GM23338 (cell line): ENCODE data around the gene PSMG4. TPM values are rescaled to one million over a fixed set of nuclear protein-coding genes. Genes with fewer than 3 reads are reported as not detected.
A peak's percentile ranks its signal among the peaks of the same experiment; 100 is the strongest.

ENCODE experiments used
- ATAC-seq: fragments of 200-7000 bp; cut with Tn5 transposase; 3 replicates; pipeline ENCODE4 v1.9.1; 2020
- DNase-seq: peaks from one replicate; pipeline ENCODE4 v3.0.0-alpha.2; 2015; ENCODE audit warnings: low spot score
- H2AFZ ChIP-seq: fragments of 200-600 bp; sonication (generic); 2 replicates; pipeline ENCODE4 v1.8.0; 2016; ENCODE audit warnings: antibody characterized with exemption, mild to moderate bottlenecking, moderate library complexity
- H3F3A ChIP-seq: fragments of 200-600 bp; sonication (generic); replicated peaks from 2 replicates; pipeline ENCODE4 v1.8.0; 2017; ENCODE audit warnings: antibody characterized with exemption, mixed run types, low read depth
- H3K27ac ChIP-seq: fragments of 200-600 bp; sonication (generic); 2 replicates; pipeline ENCODE4 v1.6.1; 2016; ENCODE audit warnings: low read depth
- H3K27me3 ChIP-seq: fragments of 200-600 bp; sonication (generic); 2 replicates; pipeline ENCODE4 v1.8.0; 2016; ENCODE audit warnings: mild to moderate bottlenecking, mixed run types, moderate library complexity; ENCODE audit not compliant: insufficient read depth
- H3K36me3 ChIP-seq: fragments of 200-600 bp; sonication (generic); 2 replicates; pipeline ENCODE4 v1.8.0; 2016; ENCODE audit warnings: mild to moderate bottlenecking; ENCODE audit not compliant: insufficient read depth
- H3K4me1 ChIP-seq: fragments of 200-600 bp; sonication (generic); 2 replicates; pipeline ENCODE4 v1.8.0; 2016; ENCODE audit warnings: mild to moderate bottlenecking, moderate library complexity; ENCODE audit not compliant: insufficient read depth
- H3K4me2 ChIP-seq: fragments of 200-600 bp; sonication (generic); 2 replicates; pipeline ENCODE4 v1.7.1; 2017; ENCODE audit warnings: mixed run types
- H3K4me3 ChIP-seq: fragments of 200-600 bp; sonication (generic); 2 replicates; pipeline ENCODE4 v1.6.1; 2016; ENCODE audit warnings: mixed run types
- H3K79me2 ChIP-seq: fragments of 200-600 bp; sonication (generic); replicated peaks from 2 replicates; pipeline ENCODE4 v1.8.0; 2017; ENCODE audit warnings: mild to moderate bottlenecking; ENCODE audit not compliant: insufficient read depth
- H3K9me2 ChIP-seq: fragments of 200-600 bp; sonication (generic); 2 replicates; pipeline ENCODE4 v1.8.0; 2017; ENCODE audit not compliant: insufficient read depth
- H4K20me1 ChIP-seq: fragments of 200-600 bp; sonication (generic); replicated peaks from 2 replicates; pipeline ENCODE4 v1.8.0; 2017; ENCODE audit warnings: mild to moderate bottlenecking; ENCODE audit not compliant: insufficient read depth
- H3K27ac Mint-ChIP-seq: 2 replicates; pipeline ENCODE4 v1.8.0; 2020; ENCODE audit warnings: inconsistent platforms, mild to moderate bottlenecking, moderate library complexity, mixed read lengths
- H3K27me3 Mint-ChIP-seq: 3 replicates; pipeline ENCODE4 v1.8.0; 2022; ENCODE audit warnings: low read depth, mild to moderate bottlenecking, moderate library complexity, mixed read lengths, inconsistent platforms; ENCODE audit not compliant: insufficient read depth, poor library complexity
- H3K36me3 Mint-ChIP-seq: 3 replicates; pipeline ENCODE4 v1.8.0; 2021; ENCODE audit warnings: low read depth, mild to moderate bottlenecking, inconsistent platforms, moderate library complexity, mixed read lengths
- H3K4me1 Mint-ChIP-seq: 3 replicates; pipeline ENCODE4 v1.8.0; 2020; ENCODE audit warnings: mild to moderate bottlenecking, inconsistent platforms, mixed read lengths
- H3K4me3 Mint-ChIP-seq: 3 replicates; pipeline ENCODE4 v1.8.0; 2021; ENCODE audit warnings: moderate library complexity, mild to moderate bottlenecking, inconsistent platforms, mixed read lengths
- H3K9me3 Mint-ChIP-seq: 3 replicates; pipeline ENCODE4 v1.8.0; 2020; ENCODE audit warnings: moderate library complexity, mild to moderate bottlenecking, inconsistent platforms, mixed read lengths
- CTCF ChIP-seq, 2 experiments: fragments of 200-600 bp in 1 of 2; sonication (generic) in 1 of 2; conservative IDR thresholded peaks; 2 replicates each; pipeline versions ENCODE4 v1.5.1 to v1.6.1; 2016 to 2017; ENCODE audit warnings: antibody characterized with exemption in 2 of 2, low read depth in 2 of 2, mild to moderate bottlenecking in 2 of 2, moderate library complexity in 1 of 2
- JUNB ChIP-seq: IDR thresholded peaks from one replicate; pipeline ENCODE4 v1.6.1; 2016; ENCODE audit warnings: antibody characterized with exemption; ENCODE audit not compliant: unreplicated experiment
- NANOG ChIP-seq: IDR thresholded peaks from 2 replicates; pipeline ENCODE4 v1.6.1; 2016; ENCODE audit warnings: antibody characterized with exemption, borderline replicate concordance
- POLR2AphosphoS5 ChIP-seq: IDR thresholded peaks from 2 replicates; pipeline ENCODE4 v1.6.1; 2016; ENCODE audit warnings: antibody characterized with exemption, low read depth
- polyA plus RNA-seq: library from polyadenylated mRNA; unstranded; fragments of >200 nt; fragmentation: Nextera tagmentation; extraction: Ambion mirVana; gene quantifications from 2 replicates; pipeline ENCODE4 v1.2.1, GENCODE V29; 2016
- total RNA-seq: library from RNA; depleted of rRNA; stranded (reverse); fragments of >200 nt; shearing (Covaris generic); gene quantifications from 2 replicates; pipeline ENCODE4 v1.2.3, GENCODE V29; 2014
- TF ChIP-seq, protein P1 (sequence below): fragments of 250-450 bp; sonication (Bioruptor Pico); IDR thresholded peaks from 2 replicates; pipeline ENCODE4 v1.5.0; 2020; ENCODE audit warnings: mild to moderate bottlenecking, moderate library complexity
- TF ChIP-seq, protein P2 (sequence below): IDR thresholded peaks from one replicate; pipeline ENCODE4 v1.6.1; 2018; ENCODE audit warnings: antibody characterized with exemption; ENCODE audit not compliant: unreplicated experiment

PSMG4 gene
- total and polyA plus RNA-seq, 2 experiments from 2014 or later, result 37.2 to 168 TPM

GRCh38 chr6:3283241-3283640, 24.5 kb downstream of the PSMG4 start (continued):
- TF ChIP-seq, protein P1, sequence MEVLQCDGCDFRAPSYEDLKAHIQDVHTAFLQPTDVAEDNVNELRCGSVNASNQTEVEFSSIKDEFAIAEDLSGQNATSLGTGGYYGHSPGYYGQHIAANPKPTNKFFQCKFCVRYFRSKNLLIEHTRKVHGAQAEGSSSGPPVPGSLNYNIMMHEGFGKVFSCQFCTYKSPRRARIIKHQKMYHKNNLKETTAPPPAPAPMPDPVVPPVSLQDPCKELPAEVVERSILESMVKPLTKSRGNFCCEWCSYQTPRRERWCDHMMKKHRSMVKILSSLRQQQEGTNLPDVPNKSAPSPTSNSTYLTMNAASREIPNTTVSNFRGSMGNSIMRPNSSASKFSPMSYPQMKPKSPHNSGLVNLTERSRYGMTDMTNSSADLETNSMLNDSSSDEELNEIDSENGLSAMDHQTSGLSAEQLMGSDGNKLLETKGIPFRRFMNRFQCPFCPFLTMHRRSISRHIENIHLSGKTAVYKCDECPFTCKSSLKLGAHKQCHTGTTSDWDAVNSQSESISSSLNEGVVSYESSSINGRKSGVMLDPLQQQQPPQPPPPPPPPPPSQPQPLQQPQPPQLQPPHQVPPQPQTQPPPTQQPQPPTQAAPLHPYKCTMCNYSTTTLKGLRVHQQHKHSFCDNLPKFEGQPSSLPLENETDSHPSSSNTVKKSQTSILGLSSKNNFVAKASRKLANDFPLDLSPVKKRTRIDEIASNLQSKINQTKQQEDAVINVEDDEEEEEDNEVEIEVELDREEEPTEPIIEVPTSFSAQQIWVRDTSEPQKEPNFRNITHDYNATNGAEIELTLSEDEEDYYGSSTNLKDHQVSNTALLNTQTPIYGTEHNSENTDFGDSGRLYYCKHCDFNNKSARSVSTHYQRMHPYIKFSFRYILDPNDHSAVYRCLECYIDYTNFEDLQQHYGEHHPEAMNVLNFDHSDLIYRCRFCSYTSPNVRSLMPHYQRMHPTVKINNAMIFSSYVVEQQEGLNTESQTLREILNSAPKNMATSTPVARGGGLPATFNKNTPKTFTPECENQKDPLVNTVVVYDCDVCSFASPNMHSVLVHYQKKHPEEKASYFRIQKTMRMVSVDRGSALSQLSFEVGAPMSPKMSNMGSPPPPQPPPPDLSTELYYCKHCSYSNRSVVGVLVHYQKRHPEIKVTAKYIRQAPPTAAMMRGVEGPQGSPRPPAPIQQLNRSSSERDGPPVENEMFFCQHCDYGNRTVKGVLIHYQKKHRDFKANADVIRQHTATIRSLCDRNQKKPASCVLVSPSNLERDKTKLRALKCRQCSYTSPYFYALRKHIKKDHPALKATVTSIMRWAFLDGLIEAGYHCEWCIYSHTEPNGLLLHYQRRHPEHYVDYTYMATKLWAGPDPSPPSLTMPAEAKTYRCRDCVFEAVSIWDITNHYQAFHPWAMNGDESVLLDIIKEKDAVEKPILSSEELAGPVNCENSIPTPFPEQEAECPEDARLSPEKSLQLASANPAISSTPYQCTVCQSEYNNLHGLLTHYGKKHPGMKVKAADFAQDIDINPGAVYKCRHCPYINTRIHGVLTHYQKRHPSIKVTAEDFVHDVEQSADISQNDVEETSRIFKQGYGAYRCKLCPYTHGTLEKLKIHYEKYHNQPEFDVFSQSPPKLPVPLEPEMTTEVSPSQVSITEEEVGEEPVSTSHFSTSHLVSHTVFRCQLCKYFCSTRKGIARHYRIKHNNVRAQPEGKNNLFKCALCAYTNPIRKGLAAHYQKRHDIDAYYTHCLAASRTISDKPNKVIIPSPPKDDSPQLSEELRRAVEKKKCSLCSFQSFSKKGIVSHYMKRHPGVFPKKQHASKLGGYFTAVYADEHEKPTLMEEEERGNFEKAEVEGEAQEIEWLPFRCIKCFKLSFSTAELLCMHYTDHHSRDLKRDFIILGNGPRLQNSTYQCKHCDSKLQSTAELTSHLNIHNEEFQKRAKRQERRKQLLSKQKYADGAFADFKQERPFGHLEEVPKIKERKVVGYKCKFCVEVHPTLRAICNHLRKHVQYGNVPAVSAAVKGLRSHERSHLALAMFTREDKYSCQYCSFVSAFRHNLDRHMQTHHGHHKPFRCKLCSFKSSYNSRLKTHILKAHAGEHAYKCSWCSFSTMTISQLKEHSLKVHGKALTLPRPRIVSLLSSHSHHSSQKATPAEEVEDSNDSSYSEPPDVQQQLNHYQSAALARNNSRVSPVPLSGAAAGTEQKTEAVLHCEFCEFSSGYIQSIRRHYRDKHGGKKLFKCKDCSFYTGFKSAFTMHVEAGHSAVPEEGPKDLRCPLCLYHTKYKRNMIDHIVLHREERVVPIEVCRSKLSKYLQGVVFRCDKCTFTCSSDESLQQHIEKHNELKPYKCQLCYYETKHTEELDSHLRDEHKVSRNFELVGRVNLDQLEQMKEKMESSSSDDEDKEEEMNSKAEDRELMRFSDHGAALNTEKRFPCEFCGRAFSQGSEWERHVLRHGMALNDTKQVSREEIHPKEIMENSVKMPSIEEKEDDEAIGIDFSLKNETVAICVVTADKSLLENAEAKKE (CRISPR knock-in tag), result no peak
- TF ChIP-seq POLR2AphosphoS5 (no peak), JUNB (no peak)
- TF ChIP-seq, protein P2, sequence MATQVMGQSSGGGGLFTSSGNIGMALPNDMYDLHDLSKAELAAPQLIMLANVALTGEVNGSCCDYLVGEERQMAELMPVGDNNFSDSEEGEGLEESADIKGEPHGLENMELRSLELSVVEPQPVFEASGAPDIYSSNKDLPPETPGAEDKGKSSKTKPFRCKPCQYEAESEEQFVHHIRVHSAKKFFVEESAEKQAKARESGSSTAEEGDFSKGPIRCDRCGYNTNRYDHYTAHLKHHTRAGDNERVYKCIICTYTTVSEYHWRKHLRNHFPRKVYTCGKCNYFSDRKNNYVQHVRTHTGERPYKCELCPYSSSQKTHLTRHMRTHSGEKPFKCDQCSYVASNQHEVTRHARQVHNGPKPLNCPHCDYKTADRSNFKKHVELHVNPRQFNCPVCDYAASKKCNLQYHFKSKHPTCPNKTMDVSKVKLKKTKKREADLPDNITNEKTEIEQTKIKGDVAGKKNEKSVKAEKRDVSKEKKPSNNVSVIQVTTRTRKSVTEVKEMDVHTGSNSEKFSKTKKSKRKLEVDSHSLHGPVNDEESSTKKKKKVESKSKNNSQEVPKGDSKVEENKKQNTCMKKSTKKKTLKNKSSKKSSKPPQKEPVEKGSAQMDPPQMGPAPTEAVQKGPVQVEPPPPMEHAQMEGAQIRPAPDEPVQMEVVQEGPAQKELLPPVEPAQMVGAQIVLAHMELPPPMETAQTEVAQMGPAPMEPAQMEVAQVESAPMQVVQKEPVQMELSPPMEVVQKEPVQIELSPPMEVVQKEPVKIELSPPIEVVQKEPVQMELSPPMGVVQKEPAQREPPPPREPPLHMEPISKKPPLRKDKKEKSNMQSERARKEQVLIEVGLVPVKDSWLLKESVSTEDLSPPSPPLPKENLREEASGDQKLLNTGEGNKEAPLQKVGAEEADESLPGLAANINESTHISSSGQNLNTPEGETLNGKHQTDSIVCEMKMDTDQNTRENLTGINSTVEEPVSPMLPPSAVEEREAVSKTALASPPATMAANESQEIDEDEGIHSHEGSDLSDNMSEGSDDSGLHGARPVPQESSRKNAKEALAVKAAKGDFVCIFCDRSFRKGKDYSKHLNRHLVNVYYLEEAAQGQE, result no peak

GRCh38 chr6:3283641-3284435, 25.1 kb downstream of the PSMG4 start:
- Mint-ChIP-seq H3K27me3 (peaks cover 12% of the 10 kb centered on the region), H3K27ac (peak overlapping the region; percentile 49), H3K4me3 (no peak overlapping the region), H3K9me3 (no peaks in the 10 kb centered on the region), H3K4me1 (peaks cover 34% of the 10 kb centered on the region), H3K36me3 (peaks cover 70% of the 10 kb centered on the region)
- Histone ChIP-seq H3F3A (peaks cover 11% of the 10 kb centered on the region), H3K4me1 (peaks cover 21% of the 10 kb centered on the region), H3K27ac (peak overlapping the region; percentile 87; the same call in 1 of the 2 replicates), H3K4me3 (no peak overlapping the region), H3K79me2 (no peaks in the 10 kb centered on the region), H4K20me1 (no peaks in the 10 kb centered on the region), H3K36me3 (peaks cover 4% of the 10 kb centered on the region; the same call in 1 of the 2 replicates), H2AFZ (no peak overlapping the region), H3K9me2 (no peaks in the 10 kb centered on the region), H3K4me2 (no peak overlapping the region), H3K27me3 (no peaks in the 10 kb centered on the region)
- ATAC-seq, result no peak
- DNase-seq, result no peak
- TF ChIP-seq CTCF (conservative IDR thresholded peaks at IDR 0.05; ENCODE audit: low read depth in 2 of 2), result no peak
- no peak for TF ChIP-seq NANOG
